GM19397 (cell line): ENCODE measurements around the gene SLITRK5.

Experiments
- ATAC-seq: cut with Tn5 transposase; IDR thresholded peaks from one replicate; pipeline ENCODE4 v1.9.1; 2021; ENCODE audit warnings: mild to moderate bottlenecking, moderate library complexity; ENCODE audit not compliant: unreplicated experiment

SLITRK5 gene

GRCh38 chr13:87712012-87712411 lies 40.8 kb downstream of the SLITRK5 start:
- no peak for ATAC-seq
